Left renal pelvis (tissue), 4 donors: Measurements from ENCODE around the gene C3orf52. TPM values are rescaled to one million over a fixed set of nuclear protein-coding genes. Genes with fewer than 3 reads are reported as not detected.

ENCODE experiments used
- DNase-seq, 4 donors: peaks; one replicate each; pipeline ENCODE4 v3.0.0-alpha.2; 2013; ENCODE audit warnings: low read depth in 4 of 4, low spot score in 3 of 4
- polyA plus RNA-seq, 4 donors: library from polyadenylated mRNA; unstranded; fragments of 120-200 nt; gene quantifications; one replicate each; pipeline ENCODE4 v1.2.1, GENCODE V29; 2013; ENCODE audit not compliant: insufficient read length in 4 of 4

Gene C3orf52
- polyA plus RNA-seq, 4 donors: 6.1 to 8.3 (median 7.4) TPM

DNA sequence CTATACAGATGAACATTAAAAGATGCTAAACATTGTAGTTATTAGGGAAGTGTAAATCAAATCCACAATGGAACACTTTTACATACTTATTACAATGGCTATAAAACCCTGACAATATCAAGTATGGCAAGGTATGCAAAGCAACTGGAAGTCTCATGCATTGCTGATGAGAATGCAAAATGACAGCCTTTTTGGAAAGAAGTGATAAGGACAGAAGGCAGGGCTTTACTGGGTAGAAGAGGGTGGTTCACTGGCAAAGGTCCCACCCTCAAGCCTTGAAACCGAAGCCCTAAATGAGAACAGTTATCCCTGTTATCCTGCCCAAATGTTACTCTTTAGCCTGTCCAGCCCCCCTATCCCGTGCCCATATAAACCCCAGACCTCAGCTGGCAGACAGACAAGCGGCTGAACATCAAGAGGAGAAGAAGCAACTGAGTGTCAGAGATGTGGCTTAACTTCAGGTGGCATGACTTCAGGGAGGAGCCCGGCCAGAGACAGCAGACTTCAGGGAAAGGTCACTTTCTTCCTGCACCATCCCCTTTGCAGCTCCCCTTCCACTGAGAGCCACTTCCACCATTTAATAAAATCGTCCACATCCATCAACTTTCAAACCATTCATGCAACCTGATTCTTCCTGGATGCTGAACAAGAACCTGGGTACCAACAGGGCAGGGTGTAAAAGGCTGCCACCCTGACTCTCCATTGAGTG, 47.6 kb downstream of the C3orf52 start:
- DNase-seq: no peak

- DNase-seq: no peak
Measured at GRCh38 chr3:112134335-112135124, 48.3 kb downstream of the C3orf52 start.

GRCh38 chr3:112136046-112136445, 49.9 kb downstream of the C3orf52 start:
- DNase-seq: no peak

DNA sequence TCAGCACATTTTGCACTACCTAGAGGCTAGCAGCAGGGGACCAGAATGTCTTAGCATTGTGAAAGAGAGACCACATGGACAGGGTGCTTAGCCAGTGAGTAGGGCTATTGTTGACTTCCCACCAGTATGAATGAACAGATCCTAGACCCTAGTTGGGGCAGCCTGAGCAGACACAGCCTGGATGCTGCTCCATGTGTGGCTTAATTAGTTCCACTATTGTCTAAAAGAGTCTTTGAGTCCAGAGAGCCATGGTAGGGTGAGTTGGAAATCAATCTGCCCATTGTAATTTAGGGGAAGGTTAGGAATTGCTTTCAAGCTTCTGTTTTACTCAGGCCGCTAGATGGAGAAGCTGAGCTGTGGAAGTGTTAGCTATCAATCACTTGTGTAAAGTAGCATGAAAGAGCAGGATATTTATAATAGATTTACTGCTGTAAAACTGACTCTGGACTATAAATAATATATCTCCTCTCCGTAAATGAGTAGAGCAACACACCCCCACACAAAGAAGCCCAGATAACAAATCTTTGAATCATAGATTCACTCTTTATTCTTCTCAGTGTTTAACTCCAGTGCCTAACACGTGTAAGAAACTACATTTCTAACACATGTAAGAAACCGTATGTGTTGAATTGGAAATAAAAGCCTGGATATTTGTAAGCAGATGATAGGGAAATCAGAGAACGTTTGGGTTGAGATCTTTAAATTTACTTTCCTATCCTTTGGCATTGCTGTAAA, 50.9 kb downstream of the C3orf52 start:
- DNase-seq: peak in 2 of 4 donors; percentile 29 to 53

- no peak for DNase-seq
Measured at GRCh38 chr3:112137781-112138180, 51.6 kb downstream of the C3orf52 start.

DNA sequence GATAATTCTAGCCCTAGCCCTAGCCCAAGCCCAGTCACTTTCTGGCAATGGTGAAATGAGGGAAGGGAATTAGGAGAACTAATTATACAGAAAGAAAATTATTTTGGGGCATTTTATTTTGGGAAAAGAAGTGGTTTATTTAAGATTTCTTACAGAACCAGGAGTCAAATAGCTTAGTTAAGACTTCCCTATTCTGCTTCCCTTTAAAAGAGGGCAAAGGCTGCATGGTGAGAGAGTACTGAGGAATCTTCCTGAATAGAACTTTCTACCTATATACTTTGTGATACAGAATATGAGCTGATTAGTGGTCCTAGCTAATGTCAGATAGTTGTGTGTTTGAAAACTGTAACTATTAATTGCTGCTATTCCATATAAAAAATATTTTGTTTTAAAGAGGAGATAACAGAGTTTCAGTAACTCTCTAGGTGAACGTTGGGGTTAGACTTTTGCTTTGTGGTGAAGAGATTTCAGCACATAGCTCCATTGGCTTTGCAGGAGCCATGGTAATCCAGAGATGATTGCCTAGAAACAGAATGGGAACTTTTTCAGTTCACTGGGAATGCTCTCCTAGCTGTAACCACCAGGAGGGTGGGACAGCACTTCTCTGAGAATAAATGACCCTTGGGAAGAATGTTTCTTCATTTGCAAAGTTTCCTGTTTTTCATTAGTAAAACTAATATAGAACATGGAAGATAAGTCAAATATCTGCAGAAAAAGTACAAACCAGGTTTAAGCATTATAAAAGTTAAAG, 52.2 kb downstream of the C3orf52 start:
- no peak for DNase-seq

DNA sequence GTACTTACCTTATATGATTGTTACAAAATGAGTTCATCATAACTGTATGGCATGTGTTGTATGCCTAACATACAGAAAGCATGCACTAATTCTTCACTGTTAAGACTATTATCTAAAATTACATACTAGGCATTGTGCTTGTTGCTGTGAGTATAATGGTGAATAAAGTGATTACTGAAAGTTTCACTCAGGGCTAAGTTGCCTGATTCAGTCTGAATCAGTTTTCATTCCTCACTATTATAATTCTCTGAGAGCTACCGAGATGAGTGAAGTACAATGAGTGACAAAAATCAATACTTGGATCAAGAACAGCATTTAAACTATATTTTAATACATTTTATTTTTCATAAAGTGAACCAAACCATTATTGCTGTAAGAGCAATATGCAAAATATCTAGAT, 54.4 kb downstream of the C3orf52 start:
- DNase-seq: no peak

DNA sequence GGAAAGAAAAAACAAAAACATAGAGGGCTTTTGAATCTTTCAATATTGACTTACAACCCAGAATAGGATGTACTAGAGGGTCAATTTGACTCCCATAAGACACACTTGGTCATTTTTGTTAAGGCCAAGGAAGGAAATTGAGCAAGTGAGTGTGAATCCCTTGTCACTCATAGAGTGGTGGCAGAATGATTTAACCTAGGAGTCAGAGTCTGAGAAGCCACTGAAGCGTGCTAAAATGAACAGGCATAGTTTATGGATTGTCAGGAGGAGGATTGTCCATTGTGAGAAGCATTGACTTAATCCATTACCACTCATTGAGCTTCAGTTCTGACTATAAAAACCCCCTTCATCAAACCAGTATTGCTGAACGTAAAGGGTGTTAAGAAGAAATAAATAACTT, 55.1 kb downstream of the C3orf52 start:
- DNase-seq: no peak

DNA sequence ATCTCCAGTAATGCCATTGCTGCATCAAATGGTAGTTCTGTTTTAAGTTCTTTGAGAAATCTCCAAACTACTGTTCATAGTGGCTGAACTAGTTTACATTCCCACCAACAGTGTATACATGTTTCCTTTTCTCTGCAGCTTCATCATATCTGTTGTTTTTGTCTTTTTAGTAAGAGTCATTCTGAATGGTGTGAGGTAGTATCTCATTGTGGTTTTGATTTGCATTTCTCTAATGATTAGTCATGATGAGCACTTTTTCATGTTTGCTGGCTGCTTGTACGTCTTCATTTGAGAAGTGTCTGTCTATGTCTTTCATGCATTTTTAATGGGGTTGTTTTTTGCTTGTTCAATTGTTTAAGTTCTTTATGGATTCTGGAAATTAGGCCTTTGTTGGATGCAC, 57.1 kb downstream of the C3orf52 start:
- DNase-seq: no peak

GRCh38 chr3:112143689-112144088, 57.5 kb downstream of the C3orf52 start:
- no peak for DNase-seq

DNA sequence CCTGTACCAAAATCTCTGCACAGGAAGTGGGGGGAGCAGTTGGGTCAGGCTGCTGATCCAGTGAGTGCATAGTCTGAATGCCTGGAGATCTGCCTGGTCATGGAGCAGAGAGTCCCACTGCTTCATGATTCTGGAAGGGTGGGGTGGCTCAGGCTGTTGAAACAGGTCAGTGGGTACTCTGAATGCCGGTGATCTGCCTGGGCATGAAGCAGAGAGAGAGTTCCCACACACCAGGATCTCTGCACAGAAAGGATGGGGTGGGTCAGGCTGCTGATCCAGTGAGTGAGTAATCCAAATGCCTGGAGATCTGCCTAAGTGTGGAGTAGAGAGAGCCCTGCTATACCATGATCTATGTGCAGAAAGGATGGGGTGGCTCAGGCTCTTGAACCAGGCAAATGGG, 62.9 kb downstream of the C3orf52 start:
- no peak for DNase-seq

- DNase-seq: no peak
Measured at GRCh38 chr3:112167758-112168157, 81.6 kb downstream of the C3orf52 start.

Other genes starting within 250 kb of the C3orf52 start
- gene PHLDB2, start 227.1 kb upstream of the C3orf52 start, polyA plus RNA-seq: 100 to 1,000 TPM in 2 of 4 donors, 10 to 100 TPM in 2; 29.8 to 100 (median 94.9) TPM
- 10 to 100 TPM; 38.4 to 56.3 (median 51.3) TPM for gene ABHD10, start 107.4 kb upstream of the C3orf52 start, polyA plus RNA-seq
- gene TAGLN3, start 87.5 kb upstream of the C3orf52 start, polyA plus RNA-seq: 1 to 10 TPM; 1.4 to 3.5 (median 2.2) TPM
- not detected for gene TMPRSS7, start 51.7 kb upstream of the C3orf52 start, polyA plus RNA-seq
- gene GCSAM, start 46.9 kb downstream of the C3orf52 start, polyA plus RNA-seq: 1 to 10 TPM; 1.6 to 3.5 (median 2.4) TPM
- gene SLC9C1, start 207.8 kb downstream of the C3orf52 start, polyA plus RNA-seq: under 1 TPM; 0.45 to 0.72 (median 0.60) TPM
- 10 to 100 TPM; 36.0 to 43.9 (median 40.0) TPM for gene CD200, start 246.8 kb downstream of the C3orf52 start, polyA plus RNA-seq